Thyroid gland (tissue), 4 donors: Measurements from ENCODE around the gene ATAD3A.

ENCODE experiments used
- POLR2A ChIP-seq, 2 donors: fragments of 450-650 bp; IDR thresholded peaks; one replicate each; pipeline ENCODE4 v1.6.1; 2017; ENCODE audit warnings: antibody characterized with exemption in 2 of 2, mild to moderate bottlenecking in 2 of 2, moderate library complexity in 1 of 2
- TF ChIP-seq, protein P1 (sequence below), 6 experiments: fragments of 200-600 bp in 3 of 6; fragments of 450-650 bp in 3 of 6; sonication (generic) in 3 of 6; IDR thresholded peaks; one replicate each; pipeline ENCODE4 v1.5.1; 2016 to 2019; ENCODE audit warnings: antibody characterized with exemption in 6 of 6, mild to moderate bottlenecking in 2 of 6, inconsistent platforms in 1 of 6, moderate library complexity in 1 of 6

GRCh38 chr1:1550591-1551432, 38.9 kb downstream of the ATAD3A start:
- no peak for TF ChIP-seq POLR2A (IDR thresholded peaks at IDR 0.05)
- TF ChIP-seq, protein P1, sequence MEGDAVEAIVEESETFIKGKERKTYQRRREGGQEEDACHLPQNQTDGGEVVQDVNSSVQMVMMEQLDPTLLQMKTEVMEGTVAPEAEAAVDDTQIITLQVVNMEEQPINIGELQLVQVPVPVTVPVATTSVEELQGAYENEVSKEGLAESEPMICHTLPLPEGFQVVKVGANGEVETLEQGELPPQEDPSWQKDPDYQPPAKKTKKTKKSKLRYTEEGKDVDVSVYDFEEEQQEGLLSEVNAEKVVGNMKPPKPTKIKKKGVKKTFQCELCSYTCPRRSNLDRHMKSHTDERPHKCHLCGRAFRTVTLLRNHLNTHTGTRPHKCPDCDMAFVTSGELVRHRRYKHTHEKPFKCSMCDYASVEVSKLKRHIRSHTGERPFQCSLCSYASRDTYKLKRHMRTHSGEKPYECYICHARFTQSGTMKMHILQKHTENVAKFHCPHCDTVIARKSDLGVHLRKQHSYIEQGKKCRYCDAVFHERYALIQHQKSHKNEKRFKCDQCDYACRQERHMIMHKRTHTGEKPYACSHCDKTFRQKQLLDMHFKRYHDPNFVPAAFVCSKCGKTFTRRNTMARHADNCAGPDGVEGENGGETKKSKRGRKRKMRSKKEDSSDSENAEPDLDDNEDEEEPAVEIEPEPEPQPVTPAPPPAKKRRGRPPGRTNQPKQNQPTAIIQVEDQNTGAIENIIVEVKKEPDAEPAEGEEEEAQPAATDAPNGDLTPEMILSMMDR (IDR thresholded peaks at IDR 0.05), result peak in 3 of 6 experiments; percentile 4 to 31 (median 27)
